ENCODE measurements around the gene UVRAG. TPM values are rescaled to one million over a fixed set of nuclear protein-coding genes. Genes with fewer than 3 reads are reported as not detected.

UVRAG gene
- total and polyA plus RNA-seq, 9 donors, result 10.1 to 26.7 (median 19.2) TPM

DNA sequence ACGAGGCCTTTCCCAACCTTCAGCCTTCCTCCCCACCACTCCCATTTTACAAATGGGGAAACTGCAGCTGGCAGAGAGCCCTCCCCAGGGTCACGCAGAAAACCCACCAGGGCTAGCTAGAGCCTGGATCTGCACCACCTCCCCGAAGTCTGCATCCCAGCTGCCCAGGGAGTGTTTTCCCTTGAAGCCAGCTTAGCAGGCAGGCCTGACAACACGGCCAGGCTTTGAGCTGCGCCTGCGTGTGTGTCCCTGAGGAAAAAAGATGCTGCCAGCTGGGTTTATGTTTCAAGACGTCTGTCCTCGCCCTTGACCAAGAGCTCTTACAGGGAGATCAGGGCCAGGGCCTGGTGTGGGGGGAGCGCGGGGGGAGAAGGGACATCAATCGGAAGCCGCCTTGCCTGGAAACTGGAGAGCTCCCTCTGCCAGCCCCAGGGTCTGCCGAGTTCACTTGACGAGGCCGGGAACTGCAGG is 371.0 kb downstream of the UVRAG start:
- peak; percentile 85 to 93 (median 90) for DNase-seq
- intact Hi-C loops (cut with DNase I), result no loop called here
- no peaks in the 10 kb centered on the region for H3K27me3 ChIP-seq
- peak overlapping the region; percentile 54 to 89 for H3K27ac ChIP-seq
- WGBS, 3 donors, result 3 to 21% (median 12%) methylated on average over 15 of the region's 15 CpGs
- no peak overlapping the region for H3K4me3 ChIP-seq
- no peaks in the 10 kb centered on the region for H3K9me3 ChIP-seq
- H3K36me3 ChIP-seq, result no peaks in the 10 kb centered on the region
- no peak for TF ChIP-seq POLR2A (IDR thresholded peaks at IDR 0.05)
- no peak for TF ChIP-seq EP300 (IDR thresholded peaks at IDR 0.05)
- no peak for TF ChIP-seq CTCF (IDR thresholded peaks at IDR 0.05)
- H3K4me1 ChIP-seq (ENCODE audit: insufficient read depth), result peaks cover 28% of the 10 kb centered on the region

- 66 to 85% (median 74%) methylated on average over 21 of the region's 21 CpGs for WGBS, 3 donors
- H3K36me3 ChIP-seq, result no peaks in the 10 kb centered on the region
- intact Hi-C loops (cut with DNase I), result no loop called here
- no peak for TF ChIP-seq CTCF (IDR thresholded peaks at IDR 0.05)
- no peak for TF ChIP-seq POLR2A (IDR thresholded peaks at IDR 0.05)
- no peak for TF ChIP-seq EP300 (IDR thresholded peaks at IDR 0.05)
- H3K4me1 ChIP-seq (ENCODE audit: insufficient read depth), result peaks cover 28% of the 10 kb centered on the region
- DNase-seq, result peak in 4 of 5 donors; percentile 37 to 60 (median 50)
- H3K27me3 ChIP-seq, result no peaks in the 10 kb centered on the region
- no peak overlapping the region for H3K4me3 ChIP-seq
- H3K9me3 ChIP-seq, result no peaks in the 10 kb centered on the region
- H3K27ac ChIP-seq, result peak overlapping the region in 1 of 2 donors; percentile 89
Measured at GRCh38 chr11:76186776-76187279, 371.8 kb downstream of the UVRAG start.

- H3K27ac ChIP-seq, result no peak overlapping the region
- 86 to 90% (median 89%) methylated on average over 4 of the region's 4 CpGs for WGBS, 3 donors
- intact Hi-C loops (cut with DNase I), result no loop called here
- no peaks in the 10 kb centered on the region for H3K36me3 ChIP-seq
- H3K27me3 ChIP-seq, result no peaks in the 10 kb centered on the region
- H3K4me3 ChIP-seq, result no peak overlapping the region
- no peaks in the 10 kb centered on the region for H3K9me3 ChIP-seq
- H3K4me1 ChIP-seq (ENCODE audit: insufficient read depth), result peaks cover 28% of the 10 kb centered on the region
- no peak for DNase-seq
- no peak for TF ChIP-seq EP300 (IDR thresholded peaks at IDR 0.05)
- no peak for TF ChIP-seq CTCF (IDR thresholded peaks at IDR 0.05)
- TF ChIP-seq POLR2A (IDR thresholded peaks at IDR 0.05), result no peak
Measured at GRCh38 chr11:76188873-76189272, 373.9 kb downstream of the UVRAG start.

DNA sequence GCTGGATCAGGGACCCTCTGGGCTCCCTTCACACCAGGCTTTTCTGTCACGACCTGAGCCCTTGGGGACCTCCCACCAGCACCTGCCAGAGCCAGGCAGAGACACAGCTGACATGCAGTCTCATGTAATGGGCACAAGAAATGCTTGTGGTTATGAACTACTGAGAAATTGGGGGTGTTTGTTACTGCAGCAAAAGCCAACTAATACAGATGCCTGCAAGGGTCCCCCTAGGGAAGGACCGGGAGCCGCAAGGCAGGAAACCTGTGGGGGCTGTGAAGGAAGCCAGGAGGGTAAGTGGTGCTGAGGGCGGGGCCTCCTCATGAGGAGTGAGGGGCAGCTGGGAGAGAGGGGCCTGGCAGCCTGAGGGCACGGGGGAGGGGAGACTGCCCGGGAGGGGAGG is 374.7 kb downstream of the UVRAG start:
- peaks cover 25% of the 10 kb centered on the region for H3K4me1 ChIP-seq (ENCODE audit: insufficient read depth)
- H3K36me3 ChIP-seq, result no peaks in the 10 kb centered on the region
- no peaks in the 10 kb centered on the region for H3K9me3 ChIP-seq
- H3K4me3 ChIP-seq, result no peak overlapping the region
- 77 to 87% (median 83%) methylated on average over 6 of the region's 6 CpGs for WGBS, 3 donors
- intact Hi-C loops (cut with DNase I), result no loop called here
- H3K27ac ChIP-seq, result no peak overlapping the region
- no peaks in the 10 kb centered on the region for H3K27me3 ChIP-seq
- no peak for DNase-seq
- TF ChIP-seq CTCF (IDR thresholded peaks at IDR 0.05) (no peak), EP300 (IDR thresholded peaks at IDR 0.05) (no peak), POLR2A (IDR thresholded peaks at IDR 0.05) (no peak)

All from ovary (tissue), 9 donors.